Left renal pelvis (tissue), 4 donors: Measurements from ENCODE around the gene PDE10A. TPM values are rescaled to one million over a fixed set of nuclear protein-coding genes. Genes with fewer than 3 reads are reported as not detected.

Experiments used
- DNase-seq, 4 donors: peaks; one replicate each; pipeline ENCODE4 v3.0.0-alpha.2; 2013; ENCODE audit warnings: low read depth in 4 of 4, low spot score in 3 of 4
- polyA plus RNA-seq, 4 donors: library from polyadenylated mRNA; unstranded; fragments of 120-200 nt; gene quantifications; one replicate each; pipeline ENCODE4 v1.2.1, GENCODE V29; 2013; ENCODE audit not compliant: insufficient read length in 4 of 4

The PDE10A gene
- polyA plus RNA-seq, 4 donors = 18.7 to 27.6 (median 21.9) TPM

GRCh38 chr6:165317723-165318122 is 345.3 kb downstream of the PDE10A start:
- no peak for DNase-seq

- peak; percentile 76 to 88 (median 82) for DNase-seq
Measured at GRCh38 chr6:165308926-165309731, 353.9 kb downstream of the PDE10A start, which contains the start of gene C6orf118. Gene C6orf118, minus strand, starts transcription at chr6:165309605. Its CDS starts 19 bp downstream, at chr6:165309586.

- no peak for DNase-seq
Measured at GRCh38 chr6:165306955-165307354, 356.1 kb downstream of the PDE10A start.

- no peak for DNase-seq
Measured at GRCh38 chr6:165301372-165302246, 361.4 kb downstream of the PDE10A start.

- DNase-seq = no peak
Measured at GRCh38 chr6:165300422-165300936, 362.6 kb downstream of the PDE10A start.

GRCh38 chr6:165298875-165299274 is 364.2 kb downstream of the PDE10A start:
- no peak for DNase-seq

GRCh38 chr6:165298402-165298801 is 364.6 kb downstream of the PDE10A start:
- no peak for DNase-seq

GRCh38 chr6:165292657-165293056 is 370.4 kb downstream of the PDE10A start:
- no peak for DNase-seq
